Spleen (tissue), 11 donors: ENCODE measurements around the gene TAS2R60. TPM values are rescaled to one million over a fixed set of nuclear protein-coding genes. Genes with fewer than 3 reads are reported as not detected.

Source experiments
- DNase-seq: peaks from one replicate; pipeline ENCODE4 v3.0.0-alpha.2; 2020
- H3K27ac ChIP-seq, 8 donors: fragments of 200-600 bp; sonication (generic) in 7 of 8; 1 replicate in 4 of 8; 2 replicates in 4 of 8; pipeline versions ENCODE4 v1.5.0 to v1.8.0; 2016 to 2021; ENCODE audit warnings: inconsistent platforms in 4 of 8, mild to moderate bottlenecking in 4 of 8, moderate library complexity in 1 of 8
- H3K27me3 ChIP-seq, 7 donors: fragments of 200-600 bp; sonication (generic) in 6 of 7; replicated peaks in 1 of 7; 1 replicate in 4 of 7; 2 replicates in 3 of 7; pipeline versions ENCODE4 v1.5.0 to v1.8.0; 2016 to 2021; ENCODE audit warnings: inconsistent platforms in 3 of 7, mild to moderate bottlenecking in 1 of 7
- H3K36me3 ChIP-seq, 6 donors: fragments of 200-600 bp; sonication (generic) in 5 of 6; 1 replicate in 4 of 6; 2 replicates in 2 of 6; pipeline versions ENCODE4 v1.5.0 to v1.8.0; 2016 to 2021; ENCODE audit warnings: inconsistent platforms in 2 of 6
- H3K4me1 ChIP-seq, 6 donors: fragments of 200-600 bp; sonication (generic) in 5 of 6; 1 replicate in 3 of 6; 2 replicates in 3 of 6; pipeline versions ENCODE4 v1.5.0 to v1.8.0; 2016 to 2021; ENCODE audit warnings: inconsistent platforms in 3 of 6
- H3K4me3 ChIP-seq, 8 donors: fragments of 200-600 bp; sonication (generic) in 7 of 8; 1 replicate in 4 of 8; 2 replicates in 4 of 8; pipeline versions ENCODE4 v1.5.0 to v1.8.0; 2016 to 2021; ENCODE audit warnings: inconsistent platforms in 4 of 8, mild to moderate bottlenecking in 4 of 8, moderate library complexity in 2 of 8
- H3K9me3 ChIP-seq, 8 donors: fragments of 200-600 bp; sonication (generic) in 7 of 8; 1 replicate in 4 of 8; 2 replicates in 4 of 8; pipeline versions ENCODE4 v1.5.0 to v1.8.0; 2016 to 2021; ENCODE audit warnings: inconsistent platforms in 4 of 8
- CTCF ChIP-seq, 11 experiments: fragments of 200-600 bp in 7 of 11; fragments of 450-650 bp in 4 of 11; sonication (generic) in 4 of 11; IDR thresholded peaks in 8 of 11; conservative IDR thresholded peaks in 3 of 11; 1 replicate in 7 of 11; 2 replicates in 4 of 11; pipeline versions ENCODE4 v1.4.0 to v1.8.0; 2016 to 2021; ENCODE audit warnings: antibody characterized with exemption in 11 of 11, inconsistent platforms in 4 of 11, mild to moderate bottlenecking in 1 of 11
- POLR2A ChIP-seq, 3 donors: fragments of 450-650 bp; IDR thresholded peaks; one replicate each; pipeline ENCODE4 v1.5.1; 2017; ENCODE audit warnings: antibody characterized with exemption in 3 of 3, mild to moderate bottlenecking in 1 of 3
- POLR2AphosphoS5 ChIP-seq, 3 donors: sonication (generic); formaldehyde crosslinking; IDR thresholded peaks; one replicate each; pipeline ENCODE4 v1.5.1; 2017; ENCODE audit warnings: antibody characterized with exemption in 3 of 3
- WGBS, 5 donors: extraction: QIAGEN DNeasy Blood & Tissue Kit in 3 of 5; methylation state at CpG; one replicate each; pipeline versions ENCODE4 v1.1.5 to v1.1.7; 2013 to 2018; 5-methylcytosine and 5-hydroxymethylcytosine counted together
- intact Hi-C: fragments of 100-400 bp; cut with DNase I; formaldehyde crosslinking; loops from one replicate; pipeline ENCODE4 v1.15.0; 2023; ENCODE audit warnings: low total_unique reads
- polyA plus RNA-seq, 3 donors: library from polyadenylated mRNA; stranded (reverse); fragments of 200-250 nt; gene quantifications; one replicate each; pipeline ENCODE4 v1.2.1, GENCODE V29; 2013
- total RNA-seq, 7 donors: library from RNA; depleted of rRNA in 3 of 7; stranded (reverse); fragments of >200 nt in 3 of 7; fragmentation: NEBNext Ultra II Directional in 4 of 7; extraction: Animal tissue kit (Norgen Biotek cat#: 25700) in 4 of 7; gene quantifications; one replicate each; pipeline versions ENCODE4 v1.1.0 to v1.2.1, GENCODE V29; 2016 to 2021
- donor health status: healthy with polysubstance abuse.
- donor health status: DM: no; HTN: no; CAD: no; lungs with moderate emphysema.
- donor health status: DM: no; HTN: no; CAD: no.
- donor health status: Bipolar disorder and iron deficiency.
- donor health status: healthy.
- donor health status: DM: no; HTN: no; CAD: no.
- donor health status: DM: yes; HTN: yes; CAD: no.

TAS2R60 gene
- total and polyA plus RNA-seq, 10 donors, result 0.30 to 2.2 (median 0.85) TPM; not detected in 5

- Histone ChIP-seq H3K4me3 (no peak overlapping the region), H3K36me3 (no peaks in the 10 kb centered on the region), H3K27me3 (no peaks in the 10 kb centered on the region), H3K4me1 (peaks cover 0 to 7% (median 0%) of the 10 kb centered on the region in 6 donors), H3K9me3 (no peaks in the 10 kb centered on the region), H3K27ac (no peak overlapping the region)
- WGBS, 5 donors, result 49 to 75% (median 66%) methylated on average over 2 of the region's 2 CpGs
- no peak for DNase-seq
- TF ChIP-seq POLR2AphosphoS5 (IDR thresholded peaks at IDR 0.05), result no peak
- TF ChIP-seq CTCF (IDR thresholded peaks at IDR 0.05 in 8 of 11, conservative IDR thresholded peaks at IDR 0.05 in 3 of 11), result no peak
- TF ChIP-seq POLR2A (IDR thresholded peaks at IDR 0.05), result no peak
- intact Hi-C loops, result no loop called here
These were observed 12.1 kb upstream of the TAS2R60 start for GRCh38 chr7:143431109-143431508.

DNA sequence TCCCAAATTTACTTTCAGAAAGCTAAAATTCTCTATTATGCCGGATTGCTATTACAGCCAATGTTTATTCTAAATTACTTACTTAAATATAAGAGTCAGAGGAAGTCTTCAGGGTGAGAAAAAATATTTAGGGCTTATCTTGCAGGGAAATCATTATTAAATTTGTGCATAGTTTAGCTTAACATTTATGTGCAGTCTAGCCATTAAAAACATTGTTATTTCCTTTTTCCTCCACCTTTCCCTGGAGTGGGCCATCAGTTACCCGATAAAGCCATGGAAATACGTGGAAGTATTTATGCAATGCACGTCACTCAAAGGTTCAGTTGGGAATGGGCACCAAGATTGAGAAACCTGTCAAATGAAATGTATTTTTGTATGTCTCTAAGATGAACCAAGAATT is 9.5 kb upstream of the TAS2R60 start:
- DNase-seq, result no peak
- H3K4me1 ChIP-seq, result no peaks in the 10 kb centered on the region
- whole genome bisulfite sequencing, 5 donors, result 79 to 90% (median 83%) methylated on average over 4 of the region's 4 CpGs
- H3K4me3 ChIP-seq, result no peak overlapping the region
- TF ChIP-seq POLR2AphosphoS5 (IDR thresholded peaks at IDR 0.05), result no peak
- no peak for TF ChIP-seq CTCF (IDR thresholded peaks at IDR 0.05 in 8 of 11, conservative IDR thresholded peaks at IDR 0.05 in 3 of 11)
- H3K27ac ChIP-seq, result no peak overlapping the region
- H3K36me3 ChIP-seq, result no peaks in the 10 kb centered on the region
- H3K9me3 ChIP-seq, result no peaks in the 10 kb centered on the region
- H3K27me3 ChIP-seq, result no peaks in the 10 kb centered on the region
- intact Hi-C loops, result no loop called here

GRCh38 chr7:143434660-143435059 is 8.6 kb upstream of the TAS2R60 start:
- H3K4me3 ChIP-seq, result no peak overlapping the region
- WGBS, 5 donors, result 87 to 94% (median 91%) methylated on average over 9 of the region's 9 CpGs
- intact Hi-C loops, result no loop called here
- no peak for DNase-seq
- H3K27me3 ChIP-seq, result no peaks in the 10 kb centered on the region
- no peaks in the 10 kb centered on the region for H3K36me3 ChIP-seq
- H3K4me1 ChIP-seq, result no peaks in the 10 kb centered on the region
- no peaks in the 10 kb centered on the region for H3K9me3 ChIP-seq
- no peak overlapping the region for H3K27ac ChIP-seq
- TF ChIP-seq CTCF (IDR thresholded peaks at IDR 0.05 in 8 of 11, conservative IDR thresholded peaks at IDR 0.05 in 3 of 11), result no peak
- no peak for TF ChIP-seq POLR2A (IDR thresholded peaks at IDR 0.05)
- no peak for TF ChIP-seq POLR2AphosphoS5 (IDR thresholded peaks at IDR 0.05)

DNA sequence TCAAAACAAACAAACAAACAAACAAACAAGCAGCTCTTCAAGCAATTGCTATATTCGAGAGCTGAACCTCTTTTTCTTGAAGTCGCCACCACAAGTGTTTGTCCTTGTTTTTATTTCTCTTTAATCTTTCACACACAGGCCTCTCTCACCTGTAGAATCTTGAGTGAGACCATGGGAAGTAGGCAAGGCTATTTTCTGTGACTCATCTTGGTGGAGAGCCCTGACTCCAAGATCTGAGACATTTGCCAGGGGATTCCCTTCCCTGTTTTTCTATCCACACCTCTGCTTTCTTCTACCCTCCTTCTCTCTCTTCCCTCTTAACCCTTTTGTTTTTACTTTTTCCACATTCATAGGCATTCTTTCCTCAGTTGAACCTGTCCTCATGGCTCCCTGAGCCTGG is 8.0 kb upstream of the TAS2R60 start:
- no peak for DNase-seq

More for the DNA sequence above, 8.0 kb upstream of the TAS2R60 start:
- 78 to 94% (median 92%) methylated on average over 2 of the region's 2 CpGs for whole genome bisulfite sequencing, 5 donors
- Histone ChIP-seq H3K4me3 (no peak overlapping the region), H3K9me3 (no peaks in the 10 kb centered on the region), H3K27ac (no peak overlapping the region), H3K4me1 (no peaks in the 10 kb centered on the region), H3K36me3 (no peaks in the 10 kb centered on the region), H3K27me3 (no peaks in the 10 kb centered on the region)
- intact Hi-C loops, result no loop called here
- TF ChIP-seq POLR2A (IDR thresholded peaks at IDR 0.05), result no peak
- TF ChIP-seq POLR2AphosphoS5 (IDR thresholded peaks at IDR 0.05), result no peak
